Liver (tissue), 9 donors: ENCODE results near the gene CISD2. TPM values are rescaled to one million over a fixed set of nuclear protein-coding genes. Genes with fewer than 3 reads are reported as not detected.

Source experiments
- DNase-seq: peaks from one replicate; pipeline ENCODE4 v3.0.0-alpha.2; 2017; ENCODE audit warnings: low spot score
- H3K27ac ChIP-seq, 2 donors: one replicate each; pipeline ENCODE4 v1.7.0; 2013; ENCODE audit warnings: inconsistent platforms in 2 of 2, low read length in 2 of 2, control low read depth in 1 of 2, low read depth in 1 of 2, mild to moderate bottlenecking in 1 of 2
- H3K27me3 ChIP-seq, 4 donors: one replicate each; pipeline versions ENCODE4 v1.6.1 to v1.7.0; 2013; ENCODE audit warnings: low read length in 3 of 4, inconsistent platforms in 1 of 4, mild to moderate bottlenecking in 1 of 4, moderate library complexity in 1 of 4; ENCODE audit not compliant: control insufficient read depth in 4 of 4, insufficient read depth in 4 of 4
- H3K36me3 ChIP-seq, 4 donors: one replicate each; pipeline versions ENCODE4 v1.6.1 to v1.7.0; 2013; ENCODE audit warnings: low read length in 3 of 4, mild to moderate bottlenecking in 3 of 4, low read depth in 1 of 4, moderate library complexity in 1 of 4; ENCODE audit not compliant: control insufficient read depth in 4 of 4, insufficient read depth in 3 of 4
- H3K4me1 ChIP-seq, 4 donors: one replicate each; pipeline versions ENCODE4 v1.6.1 to v1.7.0; 2013; ENCODE audit warnings: low read length in 3 of 4, mild to moderate bottlenecking in 3 of 4, moderate library complexity in 1 of 4; ENCODE audit not compliant: control insufficient read depth in 4 of 4, insufficient read depth in 4 of 4
- H3K4me3 ChIP-seq, 3 donors: one replicate each; pipeline versions ENCODE4 v1.6.1 to v1.7.0; 2013; ENCODE audit warnings: low read length in 3 of 3, control low read depth in 1 of 3, low read depth in 1 of 3, mild to moderate bottlenecking in 1 of 3
- H3K9ac ChIP-seq, 2 donors: one replicate each; pipeline ENCODE4 v1.7.0; 2013; ENCODE audit warnings: low read length in 2 of 2, mild to moderate bottlenecking in 2 of 2, moderate library complexity in 2 of 2, control low read depth in 1 of 2, low read depth in 1 of 2
- H3K9me3 ChIP-seq, 4 donors: one replicate each; pipeline versions ENCODE4 v1.6.1 to v1.7.0; 2013; ENCODE audit warnings: low read length in 3 of 4; ENCODE audit not compliant: control insufficient read depth in 4 of 4
- EGR1 ChIP-seq, 2 donors: IDR thresholded peaks; 2 replicates each; pipeline ENCODE4 v1.6.1; 2016 to 2018; ENCODE audit warnings: antibody characterized with exemption in 2 of 2, low read depth in 2 of 2
- FOXA2 ChIP-seq: IDR thresholded peaks from 2 replicates; pipeline ENCODE4 v1.6.1; 2016; ENCODE audit warnings: antibody characterized with exemption
- GABPA ChIP-seq, 2 donors: IDR thresholded peaks in 1 of 2; conservative IDR thresholded peaks in 1 of 2; 2 replicates each; pipeline ENCODE4 v1.6.1; 2016; ENCODE audit warnings: antibody characterized with exemption in 2 of 2, mild to moderate bottlenecking in 1 of 2, moderate library complexity in 1 of 2
- HNF4A ChIP-seq, 2 donors: conservative IDR thresholded peaks; 2 replicates each; pipeline ENCODE4 v1.6.1; 2016; ENCODE audit warnings: antibody characterized with exemption in 2 of 2, mild to moderate bottlenecking in 2 of 2
- HNF4G ChIP-seq: IDR thresholded peaks from 2 replicates; pipeline ENCODE4 v1.6.1; 2016; ENCODE audit warnings: antibody characterized with exemption
- JUND ChIP-seq, 2 donors: IDR thresholded peaks; 2 replicates each; pipeline ENCODE4 v1.6.1; 2016; ENCODE audit warnings: antibody characterized with exemption in 2 of 2
- MAX ChIP-seq: IDR thresholded peaks from 2 replicates; pipeline ENCODE4 v1.6.1; 2016; ENCODE audit warnings: antibody characterized with exemption
- NR2F2 ChIP-seq: IDR thresholded peaks from 2 replicates; pipeline ENCODE4 v1.6.1; 2016; ENCODE audit warnings: antibody characterized with exemption
- RAD21 ChIP-seq, 2 donors: IDR thresholded peaks; 2 replicates each; pipeline ENCODE4 v1.6.1; 2016; ENCODE audit warnings: antibody characterized with exemption in 2 of 2, mild to moderate bottlenecking in 2 of 2
- RXRA ChIP-seq, 2 donors: IDR thresholded peaks; 2 replicates each; pipeline ENCODE4 v1.6.1; 2017 to 2018; ENCODE audit warnings: antibody characterized with exemption in 2 of 2, mild to moderate bottlenecking in 1 of 2
- SP1 ChIP-seq: IDR thresholded peaks from 2 replicates; pipeline ENCODE4 v1.6.1; 2018; ENCODE audit warnings: antibody characterized with exemption, mild to moderate bottlenecking
- TAF1 ChIP-seq: conservative IDR thresholded peaks from 2 replicates; pipeline ENCODE4 v1.6.1; 2016; ENCODE audit warnings: antibody characterized with exemption, mild to moderate bottlenecking
- YY1 ChIP-seq: IDR thresholded peaks from 2 replicates; pipeline ENCODE4 v1.6.1; 2016; ENCODE audit warnings: antibody characterized with exemption, mild to moderate bottlenecking
- ZBTB33 ChIP-seq: IDR thresholded peaks from 2 replicates; pipeline ENCODE4 v1.6.1; 2016; ENCODE audit warnings: antibody characterized with exemption
- WGBS: extraction: QIAGEN DNeasy Blood & Tissue Kit; methylation state at CpG from one replicate; pipeline ENCODE4 v1.1.7; 2013; 5-methylcytosine and 5-hydroxymethylcytosine counted together
- polyA plus RNA-seq, 2 donors: library from polyadenylated mRNA; stranded (reverse) in 1 of 2; unstranded in 1 of 2; fragments of 200-250 nt in 1 of 2; fragments of >200 nt in 1 of 2; fragmentation: Nextera tagmentation in 1 of 2; extraction: Ambion mirVana in 1 of 2; gene quantifications; one replicate each; pipeline versions ENCODE4 v1.2.1 to v1.2.3, GENCODE V29; 2013 to 2015
- total RNA-seq, 2 donors: library from RNA; depleted of rRNA; stranded (reverse); fragments of >200 nt; gene quantifications; one replicate each; pipeline ENCODE4 v1.2.3, GENCODE V29; 2014
- TF ChIP-seq, protein P1 (sequence below): IDR thresholded peaks from 2 replicates; pipeline ENCODE4 v1.6.1; 2016; ENCODE audit warnings: antibody characterized with exemption, mild to moderate bottlenecking
- TF ChIP-seq, protein P2 (sequence below): IDR thresholded peaks from 2 replicates; pipeline ENCODE4 v1.6.1; 2016; ENCODE audit warnings: antibody characterized with exemption
- donor health status: healthy.
- donor health status: healthy.
- donor health status: healthy.
- donor health status: healthy.
- donor health status: healthy.

CISD2 gene
- total and polyA plus RNA-seq, 4 donors: 31.5 to 83.2 (median 54.9) TPM

DNA sequence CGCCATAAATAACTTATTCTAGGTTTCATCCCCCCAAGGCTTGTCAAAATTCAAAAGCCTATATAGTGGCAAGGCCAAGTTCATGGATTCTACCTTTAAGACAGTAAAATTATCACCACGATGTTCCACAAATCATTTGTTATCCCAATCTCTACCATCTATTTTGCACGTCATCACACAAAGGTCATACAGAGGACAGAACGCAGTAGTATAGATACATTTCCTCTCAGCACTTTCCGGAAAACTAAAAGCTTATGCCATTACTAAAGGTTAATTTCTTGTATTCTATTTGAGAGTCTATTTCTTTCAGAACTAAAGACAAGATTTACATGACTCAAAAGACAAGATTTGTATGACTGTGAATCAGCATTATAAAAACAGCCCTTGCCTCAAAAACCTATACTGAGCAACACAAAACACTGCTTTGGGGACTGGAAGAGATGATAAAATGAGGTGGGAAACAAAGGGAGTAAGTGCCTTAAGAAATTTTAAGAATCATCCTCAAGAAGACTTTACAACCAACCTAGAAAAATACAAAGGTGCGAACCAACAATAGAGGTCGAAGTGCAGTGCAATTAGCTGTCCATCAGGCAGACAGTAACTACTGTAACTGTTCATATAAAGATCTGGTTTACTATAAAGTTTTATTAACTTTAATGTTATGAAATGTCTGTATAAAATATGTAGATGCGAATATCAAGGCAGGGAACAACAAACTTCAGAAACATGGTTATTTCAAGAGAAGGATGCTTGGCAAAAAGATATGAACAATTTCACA is 49.0 kb upstream of the CISD2 start:
- 57% methylated on average over 8 of the region's 8 CpGs for WGBS
- Histone ChIP-seq H3K9ac (no peak overlapping the region), H3K4me3 (peak overlapping the region in 1 of 3 donors; percentile 11), H3K27me3 (no peaks in the 10 kb centered on the region), H3K36me3 (peaks cover 0 to 3% (median 1%) of the 10 kb centered on the region in 4 donors), H3K27ac (peak overlapping the region in 1 of 2 donors; percentile 25), H3K4me1 (peaks cover 17 to 84% (median 63%) of the 10 kb centered on the region in 4 donors), H3K9me3 (no peaks in the 10 kb centered on the region)
- TF ChIP-seq MAX: no peak
- TF ChIP-seq EGR1 (IDR thresholded peaks at IDR 0.05; ENCODE audit: low read depth in 2 of 2): no peak
- TF ChIP-seq, protein P1, sequence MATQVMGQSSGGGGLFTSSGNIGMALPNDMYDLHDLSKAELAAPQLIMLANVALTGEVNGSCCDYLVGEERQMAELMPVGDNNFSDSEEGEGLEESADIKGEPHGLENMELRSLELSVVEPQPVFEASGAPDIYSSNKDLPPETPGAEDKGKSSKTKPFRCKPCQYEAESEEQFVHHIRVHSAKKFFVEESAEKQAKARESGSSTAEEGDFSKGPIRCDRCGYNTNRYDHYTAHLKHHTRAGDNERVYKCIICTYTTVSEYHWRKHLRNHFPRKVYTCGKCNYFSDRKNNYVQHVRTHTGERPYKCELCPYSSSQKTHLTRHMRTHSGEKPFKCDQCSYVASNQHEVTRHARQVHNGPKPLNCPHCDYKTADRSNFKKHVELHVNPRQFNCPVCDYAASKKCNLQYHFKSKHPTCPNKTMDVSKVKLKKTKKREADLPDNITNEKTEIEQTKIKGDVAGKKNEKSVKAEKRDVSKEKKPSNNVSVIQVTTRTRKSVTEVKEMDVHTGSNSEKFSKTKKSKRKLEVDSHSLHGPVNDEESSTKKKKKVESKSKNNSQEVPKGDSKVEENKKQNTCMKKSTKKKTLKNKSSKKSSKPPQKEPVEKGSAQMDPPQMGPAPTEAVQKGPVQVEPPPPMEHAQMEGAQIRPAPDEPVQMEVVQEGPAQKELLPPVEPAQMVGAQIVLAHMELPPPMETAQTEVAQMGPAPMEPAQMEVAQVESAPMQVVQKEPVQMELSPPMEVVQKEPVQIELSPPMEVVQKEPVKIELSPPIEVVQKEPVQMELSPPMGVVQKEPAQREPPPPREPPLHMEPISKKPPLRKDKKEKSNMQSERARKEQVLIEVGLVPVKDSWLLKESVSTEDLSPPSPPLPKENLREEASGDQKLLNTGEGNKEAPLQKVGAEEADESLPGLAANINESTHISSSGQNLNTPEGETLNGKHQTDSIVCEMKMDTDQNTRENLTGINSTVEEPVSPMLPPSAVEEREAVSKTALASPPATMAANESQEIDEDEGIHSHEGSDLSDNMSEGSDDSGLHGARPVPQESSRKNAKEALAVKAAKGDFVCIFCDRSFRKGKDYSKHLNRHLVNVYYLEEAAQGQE: no peak
- no peak for TF ChIP-seq RAD21 (IDR thresholded peaks at IDR 0.05)
- peak in 1 of 2 donors; percentile 4 for TF ChIP-seq RXRA (IDR thresholded peaks at IDR 0.05)
- TF ChIP-seq NR2F2: no peak
- no peak for TF ChIP-seq HNF4G
- DNase-seq: no peak

- no peak for DNase-seq
- Histone ChIP-seq H3K9me3 (no peaks in the 10 kb centered on the region), H3K36me3 (peaks cover 0 to 2% (median 0%) of the 10 kb centered on the region in 4 donors), H3K4me3 (peak overlapping the region in 2 of 3 donors; percentile 22 to 25), H3K4me1 (peaks cover 15 to 58% (median 42%) of the 10 kb centered on the region in 4 donors), H3K27ac (no peak overlapping the region), H3K9ac (no peak overlapping the region), H3K27me3 (no peaks in the 10 kb centered on the region)
- 24% methylated on average over 4 of the region's 4 CpGs for WGBS
- no peak for TF ChIP-seq GABPA (IDR thresholded peaks at IDR 0.05 in 1 of 2, conservative IDR thresholded peaks at IDR 0.05 in 1 of 2)
- no peak for TF ChIP-seq HNF4A (conservative IDR thresholded peaks at IDR 0.05)
- no peak for TF ChIP-seq SP1
- TF ChIP-seq NR2F2: no peak
- TF ChIP-seq RXRA (IDR thresholded peaks at IDR 0.05): no peak
- no peak for TF ChIP-seq ZBTB33
- TF ChIP-seq, protein P2, sequence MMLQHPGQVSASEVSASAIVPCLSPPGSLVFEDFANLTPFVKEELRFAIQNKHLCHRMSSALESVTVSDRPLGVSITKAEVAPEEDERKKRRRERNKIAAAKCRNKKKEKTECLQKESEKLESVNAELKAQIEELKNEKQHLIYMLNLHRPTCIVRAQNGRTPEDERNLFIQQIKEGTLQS: no peak
- TF ChIP-seq YY1: no peak
- no peak for TF ChIP-seq JUND (IDR thresholded peaks at IDR 0.05)
- no peak for TF ChIP-seq HNF4G
- TF ChIP-seq TAF1: no peak
- TF ChIP-seq RAD21 (IDR thresholded peaks at IDR 0.05): no peak
- no peak for TF ChIP-seq EGR1 (IDR thresholded peaks at IDR 0.05; ENCODE audit: low read depth in 2 of 2)
- TF ChIP-seq, protein P1: no peak
- no peak for TF ChIP-seq MAX
- TF ChIP-seq FOXA2: no peak
Measured at GRCh38 chr4:102823464-102823863, 45.3 kb upstream of the CISD2 start.
